HepG2 (cell line): Measurements from ENCODE around the gene CDC42EP4. TPM values are rescaled to one million over a fixed set of nuclear protein-coding genes. Genes with fewer than 3 reads are reported as not detected.

Source experiments
- ATF4 ChIP-seq, 2 experiments: fragments of 450-650 bp in 1 of 2; sonication (generic) in 1 of 2; formaldehyde crosslinking; IDR thresholded peaks; 2 replicates each; pipeline versions ENCODE4 v1.5.0 to v1.8.0; 2020 to 2022; ENCODE audit warnings: mild to moderate bottlenecking in 1 of 2, missing genetic modification reagents in 1 of 2
- CCDC6 ChIP-seq: sonication (generic); formaldehyde crosslinking; IDR thresholded peaks from 2 replicates; pipeline ENCODE4 v1.8.1; 2022; ENCODE audit warnings: mild to moderate bottlenecking, missing genetic modification reagents, moderate library complexity
- CEBPG ChIP-seq: IDR thresholded peaks from 2 replicates; pipeline ENCODE4 v1.6.1; 2016
- CERS6 ChIP-seq: sonication (generic); formaldehyde crosslinking; IDR thresholded peaks from 2 replicates; pipeline ENCODE4 v1.5.0; 2020; ENCODE audit warnings: missing genetic modification reagents
- ERF ChIP-seq: IDR thresholded peaks from 2 replicates; pipeline ENCODE4 v1.6.1; 2018; ENCODE audit warnings: missing biosample characterization, missing genetic modification reagents
- ESRRA ChIP-seq: sonication (generic); formaldehyde crosslinking; IDR thresholded peaks from 2 replicates; pipeline ENCODE4 v1.5.1; 2020; ENCODE audit warnings: mild to moderate bottlenecking, low read depth, missing genetic modification reagents
- IKZF1 ChIP-seq: fragments of 450-650 bp; IDR thresholded peaks from 2 replicates; pipeline ENCODE4 v1.7.1; 2016
- IRF1 ChIP-seq: sonication (generic); formaldehyde crosslinking; IDR thresholded peaks from 2 replicates; pipeline ENCODE4 v1.4.0; 2020; ENCODE audit warnings: low read depth, mild to moderate bottlenecking, missing genetic modification reagents
- KLF11 ChIP-seq: IDR thresholded peaks from 2 replicates; pipeline ENCODE4 v1.6.1; 2016; ENCODE audit warnings: missing compliant biosample characterization
- KLF12 ChIP-seq: sonication (generic); formaldehyde crosslinking; IDR thresholded peaks from 2 replicates; pipeline ENCODE4 v1.4.0; 2020; ENCODE audit warnings: missing genetic modification reagents, borderline replicate concordance
- KMT2B ChIP-seq: IDR thresholded peaks from 2 replicates; pipeline ENCODE4 v1.6.1; 2016; ENCODE audit warnings: missing genetic modification reagents, missing compliant biosample characterization
- MBNL3 ChIP-seq: fragments of 250-450 bp; sonication (Bioruptor Pico); conservative IDR thresholded peaks from 2 replicates; pipeline ENCODE4 v1.8.0; 2022; ENCODE audit warnings: mild to moderate bottlenecking, inconsistent platforms
- NFE2L2 ChIP-seq: fragments of 150-350 bp; IDR thresholded peaks from 2 replicates; pipeline ENCODE4 v1.6.1; 2014; ENCODE audit warnings: low read length
- NR0B2 ChIP-seq: sonication (generic); formaldehyde crosslinking; IDR thresholded peaks from 2 replicates; pipeline ENCODE4 v1.4.0; 2020; ENCODE audit warnings: mild to moderate bottlenecking, missing genetic modification reagents
- PHF21A ChIP-seq: sonication (generic); formaldehyde crosslinking; IDR thresholded peaks from 2 replicates; pipeline ENCODE4 v1.5.0; 2020; ENCODE audit warnings: mild to moderate bottlenecking, missing genetic modification reagents
- RCOR2 ChIP-seq: IDR thresholded peaks from 2 replicates; pipeline ENCODE4 v1.6.1; 2016; ENCODE audit warnings: missing biosample characterization, missing genetic modification reagents
- SYNCRIP ChIP-seq: fragments of 200-400 bp; formaldehyde crosslinking; IDR thresholded peaks from 2 replicates; pipeline ENCODE4 v1.6.1; 2018; ENCODE audit warnings: mild to moderate bottlenecking, low read depth, low read length; ENCODE audit not compliant: insufficient read depth
- TAF15 ChIP-seq: fragments of 200-400 bp; formaldehyde crosslinking; IDR thresholded peaks from one replicate; pipeline ENCODE4 v1.6.1; 2018; ENCODE audit warnings: mild to moderate bottlenecking, low read depth, low read length; ENCODE audit not compliant: poor library complexity, severe bottlenecking
- WIZ ChIP-seq: sonication (generic); formaldehyde crosslinking; IDR thresholded peaks from 2 replicates; pipeline ENCODE4 v1.5.1; 2020; ENCODE audit warnings: mild to moderate bottlenecking, missing genetic modification reagents
- ZBTB20 ChIP-seq: sonication (generic); formaldehyde crosslinking; IDR thresholded peaks from 2 replicates; pipeline ENCODE4 v1.8.1; 2023; ENCODE audit warnings: missing genetic modification reagents, low read depth, mild to moderate bottlenecking, borderline replicate concordance
- ZFP36 ChIP-seq: fragments of 150-350 bp; IDR thresholded peaks from 2 replicates; pipeline ENCODE4 v1.6.1; 2018; ENCODE audit warnings: borderline replicate concordance, low read length, low read depth; ENCODE audit not compliant: partially characterized antibody
- ZNF674 ChIP-seq: sonication (generic); formaldehyde crosslinking; IDR thresholded peaks from 2 replicates; pipeline ENCODE4 v1.5.0; 2020; ENCODE audit warnings: low read depth, mild to moderate bottlenecking, missing genetic modification reagents
- ZNF784 ChIP-seq: sonication (generic); formaldehyde crosslinking; IDR thresholded peaks from 2 replicates; pipeline ENCODE4 v1.5.1; 2020; ENCODE audit warnings: missing genetic modification reagents, mild to moderate bottlenecking, borderline replicate concordance
- polyA plus RNA-seq, 8 experiments: library from polyadenylated mRNA; depleted of rRNA in 3 of 8; stranded (reverse) in 7 of 8; unstranded in 1 of 8; fragments of >200 nt; fragmentation: Illumina TruSeq in 4 of 8; extraction: Trizol in 4 of 8; gene quantifications; 2 replicates each; pipeline versions ENCODE4 v1.2.1 to v1.2.3, GENCODE V29; 2011 to 2016; ENCODE audit warnings: low read depth in 4 of 8, missing spikeins in 1 of 8, mixed read lengths in 1 of 8; ENCODE audit not compliant: insufficient read depth in 1 of 8
- total RNA-seq, 5 experiments: library from RNA; depleted of rRNA; stranded (reverse); fragments of >200 nt; fragmentation: Illumina TruSeq; extraction: Trizol; gene quantifications; 2 replicates each; pipeline ENCODE4 v1.2.3, GENCODE V29; 2016; ENCODE audit warnings: low read depth in 1 of 5
- TF ChIP-seq, protein P1 (sequence below): sonication (generic); formaldehyde crosslinking; IDR thresholded peaks from 2 replicates; pipeline ENCODE4 v1.8.0; 2022; ENCODE audit warnings: mild to moderate bottlenecking, missing genetic modification reagents
- TF ChIP-seq, protein P2 (sequence below): sonication (generic); formaldehyde crosslinking; IDR thresholded peaks from 2 replicates; pipeline ENCODE4 v1.8.0; 2022; ENCODE audit warnings: mild to moderate bottlenecking, missing genetic modification reagents, moderate library complexity

Gene CDC42EP4
- total and polyA plus RNA-seq, 2 of the 13 experiments (the other 11 are each of a cell fraction or from before 2014, with no cell fraction given): 19.0 to 54.0 TPM

DNA sequence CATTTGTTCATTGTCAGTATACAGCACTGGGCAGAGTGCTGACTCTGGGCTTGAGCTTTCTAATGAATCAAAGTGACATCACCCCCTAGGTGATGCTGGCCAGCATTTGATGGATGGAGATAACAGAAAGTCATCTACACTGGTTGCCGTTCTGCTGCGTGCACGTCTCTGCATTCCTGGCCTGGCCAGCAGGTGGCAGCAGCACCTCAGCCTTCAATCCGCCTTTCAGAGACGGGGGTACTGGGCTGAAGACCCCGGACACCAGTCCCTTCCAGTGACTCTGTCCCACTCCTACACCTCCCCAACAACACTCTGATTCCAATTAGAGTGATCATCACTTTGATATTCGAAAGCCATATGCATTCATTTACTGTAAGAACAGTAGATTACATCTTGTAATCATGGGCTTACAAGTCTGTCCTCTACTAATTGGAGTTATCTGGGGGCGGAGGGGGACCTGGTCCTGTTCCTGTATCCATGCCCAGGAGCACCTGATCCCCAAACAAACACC lies 56.1 kb downstream of the CDC42EP4 start (continued):
- TF ChIP-seq IRF1 (no peak), TAF15 (no peak), ZNF674 (CRISPR knock-in tag) (no peak), KLF11 (CRISPR knock-in tag) (no peak), ESRRA (CRISPR knock-in tag) (no peak), ZFP36 (peak; percentile 11), MBNL3 (no peak), KLF12 (CRISPR knock-in tag) (no peak), CEBPG (CRISPR knock-in tag) (no peak), KMT2B (CRISPR knock-in tag) (peak; percentile 51; the same call in 1 of the 2 replicates), ERF (CRISPR knock-in tag) (peak; percentile 51; the same call in 1 of the 2 replicates), ATF4 (CRISPR knock-in tag; IDR thresholded peaks at IDR 0.05) (no peak), ZNF784 (CRISPR knock-in tag) (no peak), ZBTB20 (CRISPR knock-in tag) (no peak; the same call in 1 of the 2 replicates), NFE2L2 (no peak), PHF21A (no peak), CCDC6 (CRISPR knock-in tag) (no peak), IKZF1 (no peak), CERS6 (CRISPR knock-in tag) (no peak), SYNCRIP (no peak), RCOR2 (CRISPR knock-in tag) (0 out of 2 replicates have a peak, but pooled peaks have one; percentile 42), NR0B2 (CRISPR knock-in tag) (no peak), WIZ (CRISPR knock-in tag) (no peak)
- TF ChIP-seq, protein P1, sequence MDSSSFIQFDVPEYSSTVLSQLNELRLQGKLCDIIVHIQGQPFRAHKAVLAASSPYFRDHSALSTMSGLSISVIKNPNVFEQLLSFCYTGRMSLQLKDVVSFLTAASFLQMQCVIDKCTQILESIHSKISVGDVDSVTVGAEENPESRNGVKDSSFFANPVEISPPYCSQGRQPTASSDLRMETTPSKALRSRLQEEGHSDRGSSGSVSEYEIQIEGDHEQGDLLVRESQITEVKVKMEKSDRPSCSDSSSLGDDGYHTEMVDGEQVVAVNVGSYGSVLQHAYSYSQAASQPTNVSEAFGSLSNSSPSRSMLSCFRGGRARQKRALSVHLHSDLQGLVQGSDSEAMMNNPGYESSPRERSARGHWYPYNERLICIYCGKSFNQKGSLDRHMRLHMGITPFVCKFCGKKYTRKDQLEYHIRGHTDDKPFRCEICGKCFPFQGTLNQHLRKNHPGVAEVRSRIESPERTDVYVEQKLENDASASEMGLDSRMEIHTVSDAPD (CRISPR knock-in tag): no peak
- TF ChIP-seq, protein P2, sequence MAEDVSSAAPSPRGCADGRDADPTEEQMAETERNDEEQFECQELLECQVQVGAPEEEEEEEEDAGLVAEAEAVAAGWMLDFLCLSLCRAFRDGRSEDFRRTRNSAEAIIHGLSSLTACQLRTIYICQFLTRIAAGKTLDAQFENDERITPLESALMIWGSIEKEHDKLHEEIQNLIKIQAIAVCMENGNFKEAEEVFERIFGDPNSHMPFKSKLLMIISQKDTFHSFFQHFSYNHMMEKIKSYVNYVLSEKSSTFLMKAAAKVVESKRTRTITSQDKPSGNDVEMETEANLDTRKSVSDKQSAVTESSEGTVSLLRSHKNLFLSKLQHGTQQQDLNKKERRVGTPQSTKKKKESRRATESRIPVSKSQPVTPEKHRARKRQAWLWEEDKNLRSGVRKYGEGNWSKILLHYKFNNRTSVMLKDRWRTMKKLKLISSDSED: no peak
